Glomerular visceral epithelial cell (primary cell): ENCODE measurements around the gene EHBP1.

ENCODE experiments used
- DNase-seq: peaks from one replicate; pipeline ENCODE4 v3.0.0-alpha.2; 2016; ENCODE audit errors: extremely low spot score

Gene EHBP1

GRCh38 chr2:62705007-62705829, at the start of gene EHBP1:
TSS of gene EHBP1 (plus strand) at chr2:62705713. CDS start at chr2:62707192, 1,479 bp downstream.
- DNase-seq, result peak; percentile 99

GRCh38 chr2:62657783-62658182, 47.7 kb upstream of the EHBP1 start:
- no peak for DNase-seq

- DNase-seq, result no peak
Observed at GRCh38 chr2:62658891-62659290, 46.6 kb upstream of the EHBP1 start.

GRCh38 chr2:62660087-62660486, 45.4 kb upstream of the EHBP1 start:
- DNase-seq, result no peak

- DNase-seq, result peak; percentile 61
Observed at GRCh38 chr2:62660582-62661262, 44.8 kb upstream of the EHBP1 start.

GRCh38 chr2:62661263-62661635, 44.3 kb upstream of the EHBP1 start:
- DNase-seq, result peak; percentile 21

- DNase-seq, result no peak
Observed at GRCh38 chr2:62662131-62662530, 43.4 kb upstream of the EHBP1 start.

- no peak for DNase-seq
Observed at GRCh38 chr2:62662554-62662953, 43.0 kb upstream of the EHBP1 start.

GRCh38 chr2:62663411-62663810, 42.1 kb upstream of the EHBP1 start:
- no peak for DNase-seq

GRCh38 chr2:62663920-62664795, 41.4 kb upstream of the EHBP1 start:
- no peak for DNase-seq

- DNase-seq, result no peak
Observed at GRCh38 chr2:62665446-62665845, 40.1 kb upstream of the EHBP1 start.

- DNase-seq, result no peak
Observed at GRCh38 chr2:62669180-62669579, 36.3 kb upstream of the EHBP1 start.

GRCh38 chr2:62672601-62673000, 32.9 kb upstream of the EHBP1 start:
- peak; percentile 81 for DNase-seq

GRCh38 chr2:62675062-62675461, 30.5 kb upstream of the EHBP1 start:
- DNase-seq, result no peak

GRCh38 chr2:62685256-62685655, 20.3 kb upstream of the EHBP1 start:
- DNase-seq, result no peak

GRCh38 chr2:62686012-62686685, 19.4 kb upstream of the EHBP1 start:
- DNase-seq, result no peak

- no peak for DNase-seq
Observed at GRCh38 chr2:62687636-62688035, 17.9 kb upstream of the EHBP1 start.

- DNase-seq, result no peak
Observed at GRCh38 chr2:62688771-62689170, 16.7 kb upstream of the EHBP1 start.

GRCh38 chr2:62691186-62691585, 14.3 kb upstream of the EHBP1 start:
- no peak for DNase-seq

- no peak for DNase-seq
Observed at GRCh38 chr2:62692225-62692624, 13.3 kb upstream of the EHBP1 start.

- no peak for DNase-seq
Observed at GRCh38 chr2:62698653-62699052, 6.9 kb upstream of the EHBP1 start.

- DNase-seq, result no peak
Observed at GRCh38 chr2:62704654-62705006, 883 bp upstream of the EHBP1 start.
